ENCODE data around the gene TAF8. TPM values are rescaled to one million over a fixed set of nuclear protein-coding genes. Genes with fewer than 3 reads are reported as not detected.

Gene TAF8
- total RNA-seq, 1 experiment from 2014 or later, result 38.4 TPM

- no peak overlapping the region for H2AFZ ChIP-seq
- H3F3A ChIP-seq (ENCODE audit: insufficient read depth, low read depth), result peaks cover 23% of the 10 kb centered on the region; the same call in 1 of the 2 replicates
- H3K27ac ChIP-seq, result no peak overlapping the region
- no peaks in the 10 kb centered on the region for H3K9me3 ChIP-seq (ENCODE audit: insufficient read depth, low read depth)
- no peaks in the 10 kb centered on the region for H3K27me3 ChIP-seq (ENCODE audit: insufficient read depth, low read depth)
- peaks cover 29% of the 10 kb centered on the region for H3K4me1 ChIP-seq (replicated peaks; ENCODE audit: insufficient read depth)
- 0 out of 2 replicates have a peak, but pooled peaks cover 5% of the 10 kb centered on the region for H4K20me1 ChIP-seq (ENCODE audit: insufficient read depth)
- H3K9me2 ChIP-seq (ENCODE audit: insufficient read depth), result no peaks in the 10 kb centered on the region
- BruUV-seq (replicated peaks), result no TSS peak
- DNase-seq, result no peak
- ChIA-PET CTCF (no interaction called here), POLR2A (ENCODE audit: unreplicated experiment) (no interaction called here)
- H3K36me3 ChIP-seq (ENCODE audit: low read depth), result peaks cover 41% of the 10 kb centered on the region
- peaks cover 47% of the 10 kb centered on the region for H3K79me2 ChIP-seq (ENCODE audit: low read depth)
- H3K4me3 ChIP-seq, result no peak overlapping the region
- TF ChIP-seq EZH2 (IDR thresholded peaks at IDR 0.05; ENCODE audit: low read depth) (no peak), CTCF (conservative IDR thresholded peaks at IDR 0.05) (no peak)
- intact Hi-C loops (cut with micrococcal nuclease; ENCODE audit: unreplicated experiment), result no loop called here
- H3K4me2 ChIP-seq, result no peak overlapping the region
Observed at GRCh38 chr6:42129360-42129676, 79.0 kb downstream of the TAF8 start.

GRCh38 chr6:42131531-42131930 lies 81.2 kb downstream of the TAF8 start:
- Histone ChIP-seq H3K27ac (peak overlapping the region; percentile 74), H2AFZ (no peak overlapping the region), H3K79me2 (ENCODE audit: low read depth) (peaks cover 66% of the 10 kb centered on the region), H3K9me2 (ENCODE audit: insufficient read depth) (no peaks in the 10 kb centered on the region), H3K4me2 (peak overlapping the region; percentile 45), H3K36me3 (ENCODE audit: low read depth) (peaks cover 35% of the 10 kb centered on the region), H3F3A (ENCODE audit: insufficient read depth, low read depth) (peaks cover 18% of the 10 kb centered on the region; the same call in 1 of the 2 replicates), H3K9me3 (ENCODE audit: insufficient read depth, low read depth) (no peaks in the 10 kb centered on the region), H3K4me1 (replicated peaks; ENCODE audit: insufficient read depth) (peaks cover 34% of the 10 kb centered on the region), H4K20me1 (ENCODE audit: insufficient read depth) (0 out of 2 replicates have a peak, but pooled peaks cover 5% of the 10 kb centered on the region), H3K4me3 (no peak overlapping the region), H3K27me3 (ENCODE audit: insufficient read depth, low read depth) (no peaks in the 10 kb centered on the region)
- DNase-seq, result peak; percentile 38 to 53
- ChIA-PET CTCF (no interaction called here), POLR2A (ENCODE audit: unreplicated experiment) (no interaction called here)
- intact Hi-C loops (cut with micrococcal nuclease; ENCODE audit: unreplicated experiment), result no loop called here
- no peak for TF ChIP-seq CTCF (conservative IDR thresholded peaks at IDR 0.05)
- BruUV-seq (replicated peaks), result no TSS peak

GRCh38 chr6:42133926-42134325 lies 83.6 kb downstream of the TAF8 start:
- ChIA-PET POLR2A (ENCODE audit: unreplicated experiment) (no interaction called here), CTCF (interaction anchor here (0.7 kb wide), 1 partner anchor 11 kb away, joined by 3 read pairs; no protein-coding TSS in a partner anchor)
- Histone ChIP-seq H3K9me2 (ENCODE audit: insufficient read depth) (no peaks in the 10 kb centered on the region), H3K27me3 (ENCODE audit: insufficient read depth, low read depth) (no peaks in the 10 kb centered on the region), H4K20me1 (ENCODE audit: insufficient read depth) (0 out of 2 replicates have a peak, but pooled peaks cover 6% of the 10 kb centered on the region), H2AFZ (no peak overlapping the region), H3K36me3 (ENCODE audit: low read depth) (peaks cover 15% of the 10 kb centered on the region; the same call in 1 of the 2 replicates), H3K79me2 (ENCODE audit: low read depth) (peaks cover 81% of the 10 kb centered on the region), H3F3A (ENCODE audit: insufficient read depth, low read depth) (peaks cover 35% of the 10 kb centered on the region), H3K4me1 (replicated peaks; ENCODE audit: insufficient read depth) (peaks cover 58% of the 10 kb centered on the region), H3K4me2 (no peak overlapping the region), H3K9me3 (ENCODE audit: insufficient read depth, low read depth) (no peaks in the 10 kb centered on the region), H3K27ac (no peak overlapping the region), H3K4me3 (no peak overlapping the region)
- DNase-seq, result no peak
- TF ChIP-seq EZH2 (IDR thresholded peaks at IDR 0.05; ENCODE audit: low read depth), result no peak
- TF ChIP-seq CTCF (conservative IDR thresholded peaks at IDR 0.05), result no peak
- intact Hi-C loops (cut with micrococcal nuclease; ENCODE audit: unreplicated experiment), result no loop called here
- BruUV-seq (replicated peaks), result no TSS peak

Data from PC-9 (cell line).